Measurements from ENCODE around the gene GABRB3. TPM values are rescaled to one million over a fixed set of nuclear protein-coding genes. Genes with fewer than 3 reads are reported as not detected.
A peak's percentile ranks its signal among the peaks of the same experiment; 100 is the strongest.

The GABRB3 gene
- total RNA-seq, 1 experiment from 2014 or later: 89.0 TPM

- DNase-seq: no peak
- Histone ChIP-seq H3K36me3 (replicated peaks; ENCODE audit: control insufficient read depth, insufficient read depth, low read length) (no peaks in the 10 kb centered on the region), H3K27me3 (ENCODE audit: control insufficient read depth, insufficient read depth, low read length) (no peaks in the 10 kb centered on the region), H3K4me3 (ENCODE audit: insufficient read depth, low read depth, low read length) (no peak overlapping the region)
These were observed 96.8 kb downstream of the GABRB3 start for GRCh38 chr15:26676115-26676514.

DNA sequence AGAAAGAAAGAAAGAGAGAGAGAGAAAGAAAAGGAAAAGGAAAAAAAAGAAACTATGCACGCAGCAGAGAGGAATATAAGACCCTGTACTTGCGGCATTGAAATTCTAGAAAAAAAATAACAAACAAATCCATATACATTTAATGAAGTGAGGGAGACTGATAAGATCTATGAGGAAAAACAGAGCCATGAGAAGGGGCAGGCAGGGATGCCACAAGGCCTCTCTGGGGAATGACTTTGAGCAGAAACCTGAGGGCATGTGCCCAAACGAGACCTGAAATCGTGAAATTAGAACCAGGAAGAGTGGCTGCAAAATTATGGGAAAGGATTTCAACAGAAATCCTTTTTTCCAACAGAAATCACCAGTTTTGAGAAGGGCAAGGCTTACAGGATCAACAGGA, 98.4 kb downstream of the GABRB3 start:
- Histone ChIP-seq H3K36me3 (replicated peaks; ENCODE audit: control insufficient read depth, insufficient read depth, low read length) (no peaks in the 10 kb centered on the region), H3K27me3 (ENCODE audit: control insufficient read depth, insufficient read depth, low read length) (no peaks in the 10 kb centered on the region), H3K4me3 (ENCODE audit: insufficient read depth, low read depth, low read length) (no peak overlapping the region)
- no peak for DNase-seq

DNA sequence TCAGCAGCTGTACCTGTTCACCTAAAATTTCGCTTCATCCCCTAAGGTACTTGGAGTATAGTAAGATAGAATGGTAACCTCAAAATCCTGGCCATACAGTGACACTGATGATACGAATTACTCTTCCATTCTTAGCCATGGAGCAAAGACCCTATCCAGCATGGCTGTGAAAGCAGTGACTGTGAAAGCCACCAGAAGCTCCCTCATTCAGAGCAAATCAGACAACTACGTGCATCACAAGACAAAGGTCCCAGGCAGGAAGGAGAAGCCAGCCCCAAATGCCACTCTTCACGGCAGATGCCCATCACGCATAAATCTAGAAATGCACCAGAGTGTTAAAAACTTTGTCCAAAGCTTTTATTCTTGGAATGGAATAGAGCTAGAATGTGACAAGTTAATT, 99.4 kb downstream of the GABRB3 start:
- Histone ChIP-seq H3K4me3 (ENCODE audit: insufficient read depth, low read depth, low read length) (no peak overlapping the region), H3K36me3 (replicated peaks; ENCODE audit: control insufficient read depth, insufficient read depth, low read length) (no peaks in the 10 kb centered on the region), H3K27me3 (ENCODE audit: control insufficient read depth, insufficient read depth, low read length) (no peaks in the 10 kb centered on the region)
- DNase-seq: no peak

GRCh38 chr15:26670116-26670515, 102.8 kb downstream of the GABRB3 start:
- no peak overlapping the region for H3K4me3 ChIP-seq (ENCODE audit: insufficient read depth, low read depth, low read length)
- H3K27me3 ChIP-seq (ENCODE audit: control insufficient read depth, insufficient read depth, low read length): no peaks in the 10 kb centered on the region
- H3K36me3 ChIP-seq (replicated peaks; ENCODE audit: control insufficient read depth, insufficient read depth, low read length): no peaks in the 10 kb centered on the region
- peak; percentile 49 for DNase-seq

DNA sequence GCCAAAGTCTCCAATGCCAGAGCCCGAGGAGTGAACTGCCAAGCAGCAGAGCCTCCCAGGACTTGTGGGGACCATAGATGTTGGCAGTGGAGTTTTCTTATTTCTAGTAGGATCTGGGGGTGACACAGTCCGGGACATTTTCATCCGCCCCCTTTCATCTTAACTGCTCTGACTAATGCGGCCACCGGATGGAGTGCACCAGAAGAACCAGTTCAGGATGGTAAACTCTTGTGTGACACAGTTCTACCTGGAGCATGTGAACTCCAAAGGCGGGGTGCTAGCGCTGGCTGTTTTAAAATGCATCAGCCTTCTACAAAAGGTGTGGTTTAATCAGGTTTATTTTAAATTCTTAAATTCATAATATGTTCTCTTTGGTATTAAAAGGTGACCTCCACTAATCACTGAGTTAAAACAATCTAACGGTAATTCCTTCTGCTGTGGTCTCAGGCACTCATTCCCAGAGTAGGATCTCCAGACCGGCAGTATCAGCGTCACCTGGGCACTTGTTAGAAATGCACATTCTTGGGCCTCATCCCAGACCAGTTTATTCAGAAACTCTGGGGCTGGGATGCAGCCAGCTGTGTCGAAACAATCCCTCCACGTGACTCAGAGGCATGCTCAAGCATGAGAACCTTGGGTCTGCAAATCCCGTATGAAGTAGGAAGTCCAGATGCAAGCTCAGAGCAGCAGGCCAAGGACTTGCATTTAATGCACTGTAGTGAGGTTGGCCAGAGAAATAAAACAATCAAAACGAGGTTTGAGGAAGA, 105.5 kb downstream of the GABRB3 start:
- Histone ChIP-seq H3K36me3 (replicated peaks; ENCODE audit: control insufficient read depth, insufficient read depth, low read length) (no peaks in the 10 kb centered on the region), H3K27me3 (ENCODE audit: control insufficient read depth, insufficient read depth, low read length) (no peaks in the 10 kb centered on the region), H3K4me3 (ENCODE audit: insufficient read depth, low read depth, low read length) (no peak overlapping the region)
- DNase-seq: no peak

- peak; percentile 59 for DNase-seq
- no peak overlapping the region for H3K4me3 ChIP-seq (ENCODE audit: insufficient read depth, low read depth, low read length)
- H3K27me3 ChIP-seq (ENCODE audit: control insufficient read depth, insufficient read depth, low read length): no peaks in the 10 kb centered on the region
- H3K36me3 ChIP-seq (replicated peaks; ENCODE audit: control insufficient read depth, insufficient read depth, low read length): no peaks in the 10 kb centered on the region
These were observed 106.7 kb downstream of the GABRB3 start for GRCh38 chr15:26665957-26666791.

GRCh38 chr15:26662283-26662682, 110.6 kb downstream of the GABRB3 start:
- no peak overlapping the region for H3K4me3 ChIP-seq (ENCODE audit: insufficient read depth, low read depth, low read length)
- H3K36me3 ChIP-seq (replicated peaks; ENCODE audit: control insufficient read depth, insufficient read depth, low read length): no peaks in the 10 kb centered on the region
- DNase-seq: no peak
- no peaks in the 10 kb centered on the region for H3K27me3 ChIP-seq (ENCODE audit: control insufficient read depth, insufficient read depth, low read length)

GRCh38 chr15:26661748-26662147, 111.1 kb downstream of the GABRB3 start:
- no peaks in the 10 kb centered on the region for H3K27me3 ChIP-seq (ENCODE audit: control insufficient read depth, insufficient read depth, low read length)
- H3K4me3 ChIP-seq (ENCODE audit: insufficient read depth, low read depth, low read length): no peak overlapping the region
- no peak for DNase-seq
- H3K36me3 ChIP-seq (replicated peaks; ENCODE audit: control insufficient read depth, insufficient read depth, low read length): no peaks in the 10 kb centered on the region

DNA sequence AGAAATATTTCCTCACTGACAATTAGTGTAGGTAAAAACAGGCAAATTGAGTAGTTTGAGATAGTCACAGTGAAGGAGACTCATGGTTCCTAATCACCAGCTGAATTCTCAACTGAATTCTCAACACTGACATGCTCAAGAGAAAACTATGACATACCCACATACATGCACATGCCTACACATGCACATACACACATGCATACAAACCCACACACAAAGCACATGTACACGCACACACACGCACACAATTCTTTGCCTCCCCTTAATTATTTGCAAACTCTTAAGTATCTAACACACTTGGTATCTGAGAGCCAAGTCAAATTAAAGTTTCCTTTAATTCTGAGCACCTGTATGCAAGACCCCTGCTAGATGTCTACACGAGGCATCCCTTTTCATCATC, 111.8 kb downstream of the GABRB3 start:
- Histone ChIP-seq H3K4me3 (ENCODE audit: insufficient read depth, low read depth, low read length) (no peak overlapping the region), H3K36me3 (replicated peaks; ENCODE audit: control insufficient read depth, insufficient read depth, low read length) (no peaks in the 10 kb centered on the region), H3K27me3 (ENCODE audit: control insufficient read depth, insufficient read depth, low read length) (no peaks in the 10 kb centered on the region)
- DNase-seq: no peak

DNA sequence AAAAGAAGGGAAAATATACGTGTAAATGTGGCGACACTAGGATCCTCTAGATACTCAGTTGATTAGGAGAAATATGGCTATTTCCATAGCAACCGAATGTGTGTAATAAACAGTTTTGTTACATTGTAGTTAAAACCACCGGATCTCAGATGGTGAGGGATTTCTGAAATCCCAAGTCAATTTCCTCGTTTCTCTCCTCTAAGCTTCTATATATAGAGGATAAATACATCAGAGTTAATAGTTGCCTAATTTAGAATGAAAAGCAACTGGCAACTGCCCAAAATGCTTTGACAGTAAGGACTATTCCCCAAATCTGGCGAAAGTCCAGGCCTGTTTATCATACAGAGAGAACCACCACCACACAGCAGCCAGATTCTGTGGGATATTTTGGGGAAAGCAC, 112.6 kb downstream of the GABRB3 start:
- no peaks in the 10 kb centered on the region for H3K36me3 ChIP-seq (replicated peaks; ENCODE audit: control insufficient read depth, insufficient read depth, low read length)
- DNase-seq: no peak
- H3K4me3 ChIP-seq (ENCODE audit: insufficient read depth, low read depth, low read length): no peak overlapping the region
- H3K27me3 ChIP-seq (ENCODE audit: control insufficient read depth, insufficient read depth, low read length): no peaks in the 10 kb centered on the region

DNA sequence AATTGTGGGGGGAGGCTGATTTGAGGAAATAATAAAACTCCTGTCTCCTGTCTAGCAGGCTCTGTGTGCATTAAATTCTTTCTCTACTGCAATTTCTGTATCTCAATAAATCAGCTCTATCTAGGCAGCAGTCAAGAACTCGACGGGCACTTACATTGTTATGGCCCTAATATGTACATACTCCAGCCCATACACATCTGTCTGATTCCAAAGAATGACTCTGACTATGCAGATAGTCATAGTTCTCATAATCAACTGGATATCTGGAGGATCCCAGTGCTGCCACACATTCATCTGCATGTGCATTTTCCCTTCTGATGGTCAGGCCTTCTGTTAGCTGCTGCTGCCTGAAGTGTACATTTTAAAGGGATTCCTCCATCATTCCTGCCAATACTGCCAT, 114.6 kb downstream of the GABRB3 start:
- no peak overlapping the region for H3K4me3 ChIP-seq (ENCODE audit: insufficient read depth, low read depth, low read length)
- no peak for DNase-seq
- no peaks in the 10 kb centered on the region for H3K27me3 ChIP-seq (ENCODE audit: control insufficient read depth, insufficient read depth, low read length)
- H3K36me3 ChIP-seq (replicated peaks; ENCODE audit: control insufficient read depth, insufficient read depth, low read length): no peaks in the 10 kb centered on the region

- Histone ChIP-seq H3K27me3 (ENCODE audit: control insufficient read depth, insufficient read depth, low read length) (no peaks in the 10 kb centered on the region), H3K4me3 (ENCODE audit: insufficient read depth, low read depth, low read length) (no peak overlapping the region), H3K36me3 (replicated peaks; ENCODE audit: control insufficient read depth, insufficient read depth, low read length) (no peaks in the 10 kb centered on the region)
- no peak for DNase-seq
These were observed 116.8 kb downstream of the GABRB3 start for GRCh38 chr15:26656080-26656479.

- DNase-seq: no peak
- H3K36me3 ChIP-seq (replicated peaks; ENCODE audit: control insufficient read depth, insufficient read depth, low read length): no peaks in the 10 kb centered on the region; the same call in 1 of the 2 replicates
- H3K4me3 ChIP-seq (ENCODE audit: insufficient read depth, low read depth, low read length): no peak overlapping the region
These were observed 121.0 kb downstream of the GABRB3 start for GRCh38 chr15:26651909-26652308.

GRCh38 chr15:26648676-26649075, 124.2 kb downstream of the GABRB3 start:
- no peak for DNase-seq
- Histone ChIP-seq H3K27me3 (ENCODE audit: control insufficient read depth, insufficient read depth, low read length) (no peaks in the 10 kb centered on the region), H3K4me3 (ENCODE audit: insufficient read depth, low read depth, low read length) (no peak overlapping the region), H3K36me3 (replicated peaks; ENCODE audit: control insufficient read depth, insufficient read depth, low read length) (no peaks in the 10 kb centered on the region; the same call in 1 of the 2 replicates)

More at GRCh38 chr15:26651909-26652308, 121.0 kb downstream of the GABRB3 start:
- H3K27me3 ChIP-seq (ENCODE audit: control insufficient read depth, insufficient read depth, low read length): no peaks in the 10 kb centered on the region

DNA sequence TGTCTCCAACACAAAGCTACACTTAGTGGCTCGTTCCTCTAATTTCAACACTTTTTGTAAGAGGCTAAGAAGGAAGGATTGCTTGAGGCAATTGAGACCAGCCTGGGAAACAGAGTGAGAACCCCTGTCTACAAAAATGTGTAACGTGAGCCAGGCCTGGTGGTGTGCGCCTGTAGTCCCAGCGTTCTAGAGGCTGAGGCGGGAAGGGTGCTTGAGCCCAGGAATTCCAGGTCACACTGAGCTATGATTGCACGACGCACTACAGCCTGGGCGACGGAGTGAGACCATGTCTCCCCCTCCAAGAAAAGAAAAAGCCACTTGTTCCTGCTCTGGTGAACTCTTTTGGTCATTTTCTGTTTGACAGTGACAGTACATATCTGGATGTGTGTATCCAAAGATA, 127.9 kb downstream of the GABRB3 start:
- Histone ChIP-seq H3K36me3 (replicated peaks; ENCODE audit: control insufficient read depth, insufficient read depth, low read length) (no peaks in the 10 kb centered on the region; the same call in 1 of the 2 replicates), H3K4me3 (ENCODE audit: insufficient read depth, low read depth, low read length) (no peak overlapping the region), H3K27me3 (ENCODE audit: control insufficient read depth, insufficient read depth, low read length) (no peaks in the 10 kb centered on the region)
- DNase-seq: no peak

Data from H7 (cell line).